ENCODE results near the gene CHIT1.

Gene CHIT1

GRCh38 chr1:203178083-203178482 lies 51.4 kb downstream of the CHIT1 start:
- in situ Hi-C loops (cut with MboI; ENCODE audit: low sequenced_read_pairs) = no loop called here

DNA sequence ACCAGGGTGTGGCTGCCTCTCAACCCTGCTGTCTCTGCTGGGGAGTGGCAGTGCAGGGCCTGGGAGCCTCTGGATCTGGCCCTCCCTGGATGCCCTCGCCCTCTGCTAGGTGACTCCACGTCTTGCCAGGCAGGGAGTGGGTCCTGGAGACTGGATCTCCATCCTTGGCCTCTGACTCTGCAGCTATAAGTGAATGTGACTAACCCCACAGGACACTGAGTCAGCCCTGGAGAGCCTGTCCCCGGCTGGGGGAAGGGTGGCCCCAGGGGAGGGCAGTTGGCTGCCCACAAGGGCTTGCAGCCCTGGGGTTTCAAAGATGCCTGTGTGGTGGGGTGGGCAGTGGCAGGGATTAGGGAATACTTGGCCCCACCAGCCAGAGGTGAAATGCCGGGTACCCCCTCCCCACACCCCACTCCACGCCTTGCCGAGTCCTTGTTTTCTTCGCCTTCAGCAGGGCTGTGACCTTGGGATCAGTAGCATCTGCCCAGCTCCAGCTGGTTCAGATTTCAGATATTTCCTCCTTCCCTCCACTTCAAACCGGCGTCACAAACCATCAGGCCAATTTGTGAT lies 51.9 kb downstream of the CHIT1 start:
- in situ Hi-C loops (cut with MboI; ENCODE audit: low sequenced_read_pairs) = no loop called here

GRCh38 chr1:203177036-203177405 lies 52.5 kb downstream of the CHIT1 start:
- in situ Hi-C loops (cut with MboI; ENCODE audit: low sequenced_read_pairs) = no loop called here

GRCh38 chr1:203176273-203177035 lies 53.0 kb downstream of the CHIT1 start:
- in situ Hi-C loops (cut with MboI; ENCODE audit: low sequenced_read_pairs) = no loop called here

GRCh38 chr1:203175827-203176241 lies 53.6 kb downstream of the CHIT1 start:
- in situ Hi-C loops (cut with MboI; ENCODE audit: low sequenced_read_pairs) = no loop called here

DNA sequence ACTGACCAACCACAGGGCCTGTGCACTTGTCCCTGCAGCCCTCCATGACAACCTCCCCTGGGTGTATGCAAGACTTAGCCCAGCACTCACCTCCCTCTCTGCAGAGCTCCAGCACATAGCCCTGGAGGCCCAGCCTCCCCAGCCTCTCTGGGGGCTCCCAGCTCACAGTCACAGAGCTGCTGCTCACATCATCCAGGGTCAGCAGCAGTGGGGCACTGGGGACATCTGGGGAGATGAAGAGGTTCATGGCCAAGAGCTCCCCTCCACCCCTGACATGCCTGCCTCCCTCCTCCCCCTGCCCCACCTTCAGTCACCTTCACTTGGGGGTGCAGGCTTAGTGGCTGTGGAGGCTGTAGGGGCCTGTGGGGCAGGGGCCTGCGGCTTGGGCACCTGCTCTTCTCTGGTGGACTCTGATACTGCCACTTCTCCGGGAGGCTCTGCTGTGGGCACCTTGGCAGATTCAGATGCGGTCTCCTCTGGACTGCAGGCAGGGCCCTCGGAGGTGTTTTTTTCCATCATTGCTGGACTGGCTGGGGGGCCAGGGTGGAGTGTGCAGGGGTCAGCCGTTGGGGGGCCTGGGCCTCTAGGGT lies 54.1 kb downstream of the CHIT1 start, which contains the start of gene MYBPH:
MYBPH (minus strand) TSS at position 590 of the 590 bp plus-strand sequence; CDS start at position 519, 71 bp downstream.
- in situ Hi-C loops (cut with MboI; ENCODE audit: low sequenced_read_pairs) = no loop called here

- in situ Hi-C loops (cut with MboI; ENCODE audit: low sequenced_read_pairs) = no loop called here
Measured at GRCh38 chr1:203174324-203174985, 55.0 kb downstream of the CHIT1 start.

GRCh38 chr1:203173566-203173965 lies 55.9 kb downstream of the CHIT1 start:
- in situ Hi-C loops (cut with MboI; ENCODE audit: low sequenced_read_pairs) = no loop called here

DNA sequence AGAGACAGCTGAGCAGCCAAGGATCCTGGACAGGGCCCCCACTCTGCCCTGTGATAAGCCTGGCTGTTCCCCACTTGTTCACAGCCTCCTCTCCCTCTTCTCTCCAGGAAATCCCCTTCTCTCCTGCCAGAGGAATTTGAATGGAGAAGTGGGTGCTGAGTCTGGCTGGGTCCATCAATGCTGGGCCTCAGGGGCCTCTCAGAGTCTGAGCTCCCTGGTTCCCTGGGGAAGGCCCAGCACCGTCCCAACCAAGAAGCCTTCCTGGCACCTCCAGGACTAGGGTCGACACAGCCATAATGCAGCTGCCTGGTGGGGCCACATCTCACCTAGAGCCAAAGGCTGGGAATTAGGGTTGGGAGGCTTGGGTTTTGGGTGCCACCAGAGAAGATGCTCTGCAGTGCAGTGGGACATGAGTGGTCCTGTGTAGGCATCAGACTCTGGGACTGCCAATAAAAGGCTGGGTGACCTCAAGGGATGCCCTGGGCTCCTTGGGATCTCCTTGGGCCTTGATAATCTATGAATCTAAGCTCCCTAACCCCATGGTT lies 56.4 kb downstream of the CHIT1 start:
- in situ Hi-C loops (cut with MboI; ENCODE audit: low sequenced_read_pairs) = no loop called here

DNA sequence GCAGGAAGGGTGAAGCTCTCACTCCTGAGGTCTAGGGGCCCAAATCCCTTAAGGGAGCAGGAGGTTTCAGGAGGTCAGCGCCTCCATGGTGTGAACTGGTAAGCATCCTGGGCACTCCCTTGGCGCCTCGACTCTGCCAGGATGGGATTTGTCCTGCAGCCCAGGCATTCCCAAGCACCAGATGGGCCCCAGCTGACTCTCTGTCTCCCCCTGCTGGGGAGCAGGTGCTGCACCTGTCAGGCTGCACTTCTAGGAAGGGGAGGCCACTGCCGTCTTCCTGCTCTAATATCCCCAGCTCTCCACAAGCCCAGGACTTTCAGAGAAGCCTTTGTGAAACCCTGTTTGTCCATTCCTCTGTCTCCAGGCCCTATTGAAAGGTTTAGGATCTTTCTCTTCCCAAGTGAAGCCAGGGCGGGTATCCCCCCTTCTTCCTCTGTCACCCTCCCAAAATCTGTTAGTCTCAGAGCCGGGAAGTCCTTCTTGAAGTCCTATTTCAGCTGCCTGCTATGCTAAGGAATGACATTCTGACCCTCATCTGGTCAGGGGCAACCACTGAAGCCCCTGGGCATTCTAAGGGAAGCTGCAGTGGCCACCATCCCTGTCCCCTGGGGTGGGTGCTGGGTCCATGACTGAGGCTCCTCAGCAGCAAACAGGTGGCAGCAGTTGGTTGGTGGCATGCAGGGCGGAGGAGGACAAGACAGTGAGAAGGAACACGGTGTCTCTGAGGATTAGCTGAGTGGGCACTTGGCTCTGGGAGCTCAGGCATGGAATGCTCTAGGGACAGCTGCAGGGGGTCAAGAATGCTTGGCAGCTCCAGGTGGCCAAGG lies 57.1 kb downstream of the CHIT1 start:
- in situ Hi-C loops (cut with MboI; ENCODE audit: low sequenced_read_pairs) = no loop called here

DNA sequence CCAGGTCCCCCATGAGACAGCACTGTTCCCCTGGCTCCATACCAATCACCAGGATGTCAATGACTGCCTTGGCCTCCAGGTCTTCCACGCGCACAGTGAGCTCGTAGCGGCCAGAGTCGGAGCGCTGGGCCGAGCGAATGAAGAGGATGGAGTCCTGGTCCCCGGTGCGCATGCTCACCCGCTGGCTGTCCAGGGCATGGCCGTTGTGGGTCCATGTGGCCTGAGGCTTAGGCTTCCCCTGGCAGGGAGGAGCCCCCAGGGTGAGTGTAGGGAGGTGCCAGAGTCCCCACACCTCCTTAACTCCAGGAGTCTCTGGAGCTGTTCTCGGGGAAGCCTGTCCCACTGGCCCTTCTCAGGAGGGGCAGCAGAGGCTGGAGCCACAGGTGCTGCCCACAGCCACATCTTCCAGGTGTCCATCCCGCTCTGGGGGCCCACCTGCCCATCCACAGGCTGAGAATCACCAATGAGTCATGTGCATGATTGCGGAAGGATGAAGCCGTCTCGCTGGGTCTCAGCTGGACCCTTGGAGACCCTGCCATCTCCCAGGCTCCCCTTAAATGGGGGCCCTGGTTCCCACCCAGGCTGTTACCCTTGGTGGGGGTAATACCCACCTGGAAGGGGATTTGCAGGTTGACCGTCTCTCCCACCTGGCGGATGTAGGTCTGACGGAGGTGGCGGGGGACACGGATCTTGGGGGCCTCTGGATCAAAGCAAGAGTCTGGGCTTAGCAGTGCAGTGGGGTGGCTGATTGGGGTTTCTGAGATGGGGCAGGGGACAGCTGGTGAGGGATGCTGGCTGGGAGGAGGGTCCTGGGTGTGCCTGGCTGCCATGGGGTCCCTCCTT lies 57.9 kb downstream of the CHIT1 start:
- in situ Hi-C loops (cut with MboI; ENCODE audit: low sequenced_read_pairs) = no loop called here

GRCh38 chr1:203170625-203171330 lies 58.7 kb downstream of the CHIT1 start:
- in situ Hi-C loops (cut with MboI; ENCODE audit: low sequenced_read_pairs) = no loop called here

DNA sequence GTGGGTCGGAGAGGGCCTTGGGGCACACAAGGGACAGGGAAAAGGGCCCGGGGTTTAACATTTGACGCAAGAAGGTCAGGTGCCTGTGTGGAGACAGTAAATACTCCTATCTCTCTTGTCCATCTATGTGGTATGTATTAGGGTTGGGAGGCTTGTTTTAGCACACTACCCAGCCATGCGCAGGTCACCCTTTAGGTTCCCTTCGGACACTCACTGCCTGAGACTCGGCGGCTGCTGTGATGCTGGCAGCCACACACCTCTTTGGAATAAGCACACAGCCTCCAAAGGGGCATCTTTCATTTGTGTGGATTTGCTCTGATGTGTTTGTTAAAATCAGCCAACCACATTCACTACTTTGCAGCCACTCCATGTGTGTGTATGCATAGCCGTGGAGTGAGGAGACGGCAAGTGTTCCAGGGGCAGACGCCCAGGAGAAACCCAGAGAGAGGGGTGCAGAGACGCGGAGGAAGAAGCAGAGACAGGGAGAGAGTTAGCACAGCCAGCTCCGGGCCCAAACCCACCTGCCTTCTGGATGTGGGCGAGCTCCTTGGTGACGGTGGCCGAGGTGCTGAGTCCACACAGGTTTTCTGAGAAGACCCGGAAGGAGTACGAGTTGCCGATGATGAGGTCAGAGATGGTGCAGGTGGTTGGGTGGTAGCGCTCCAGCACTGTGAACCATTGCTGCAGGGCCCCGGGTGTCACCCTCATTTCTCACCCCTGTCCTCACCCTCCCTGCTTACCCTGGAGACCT lies 59.5 kb downstream of the CHIT1 start:
- in situ Hi-C loops (cut with MboI; ENCODE audit: low sequenced_read_pairs) = no loop called here

- in situ Hi-C loops (cut with MboI; ENCODE audit: low sequenced_read_pairs) = no loop called here
Measured at GRCh38 chr1:203168991-203169390, 60.5 kb downstream of the CHIT1 start.

- in situ Hi-C loops (cut with MboI; ENCODE audit: low sequenced_read_pairs) = no loop called here
Measured at GRCh38 chr1:203168256-203168786, 61.2 kb downstream of the CHIT1 start.

GRCh38 chr1:203167913-203168200 lies 61.6 kb downstream of the CHIT1 start:
- in situ Hi-C loops (cut with MboI; ENCODE audit: low sequenced_read_pairs) = no loop called here

- in situ Hi-C loops (cut with MboI; ENCODE audit: low sequenced_read_pairs) = no loop called here
Measured at GRCh38 chr1:203167026-203167912, 62.2 kb downstream of the CHIT1 start.

All from HL-60/S4 treated with phorbol 12-myristate 13-acetate at 8.2 ng/mL for 4 days and 3 days (cell line).